Calu3 (cell line): ENCODE measurements around the gene FFAR3. TPM values are rescaled to one million over a fixed set of nuclear protein-coding genes. Genes with fewer than 3 reads are reported as not detected.

Source experiments
- BruUV-seq: library from RNA; stranded (reverse); fragments of 400-500 nt; replicated peaks from 2 replicates; lab custom pipeline; 2021; lab: Mats Ljungman, UMichigan
- CTCF ChIA-PET: fragments of 300-600 bp; sonication (Branson Sonifier 250); formaldehyde crosslinking; loops from one replicate; lab custom pipeline; 2022; ENCODE audit warnings: antibody characterized with exemption; lab: Charles Lee
- DNase-seq: peaks from one replicate; pipeline ENCODE4 v3.0.0; 2022
- H3K27ac Mint-ChIP-seq: one replicate; pipeline ENCODE4 v1.8.0; 2022; ENCODE audit warnings: mixed read lengths; ENCODE audit not compliant: unreplicated experiment
- H3K27me3 Mint-ChIP-seq: one replicate; pipeline ENCODE4 v1.8.0; 2022; ENCODE audit warnings: mixed read lengths; ENCODE audit not compliant: unreplicated experiment
- H3K36me3 Mint-ChIP-seq: one replicate; pipeline ENCODE4 v1.8.0; 2022; ENCODE audit warnings: mild to moderate bottlenecking, moderate library complexity, mixed read lengths; ENCODE audit not compliant: insufficient read depth, unreplicated experiment
- H3K4me1 Mint-ChIP-seq: one replicate; pipeline ENCODE4 v1.8.0; 2022; ENCODE audit warnings: mild to moderate bottlenecking, low read depth, mixed read lengths; ENCODE audit not compliant: unreplicated experiment
- H3K4me3 Mint-ChIP-seq: one replicate; pipeline ENCODE4 v1.8.0; 2022; ENCODE audit warnings: mild to moderate bottlenecking, low read depth, moderate library complexity, mixed read lengths; ENCODE audit not compliant: unreplicated experiment
- H3K9me3 Mint-ChIP-seq: one replicate; pipeline ENCODE4 v1.8.0; 2022; ENCODE audit warnings: low read depth, mixed read lengths; ENCODE audit not compliant: unreplicated experiment
- intact Hi-C: fragments of 100-400 bp; cut with micrococcal nuclease; formaldehyde crosslinking; loops from one replicate; pipeline ENCODE4 v1.10.0; 2022; ENCODE audit not compliant: unreplicated experiment
- total RNA-seq: library from RNA; stranded (reverse); gene quantifications from 2 replicates; pipeline ENCODE4 v1.2.3, GENCODE V29; 2022
- TF ChIP-seq, protein P1 (sequence below): fragments of 200-600 bp; IDR thresholded peaks from one replicate; pipeline ENCODE4 v1.8.0; 2022; ENCODE audit warnings: antibody characterized with exemption; ENCODE audit not compliant: unreplicated experiment

The FFAR3 gene
- total RNA-seq, 1 experiment from 2014 or later, result not detected

DNA sequence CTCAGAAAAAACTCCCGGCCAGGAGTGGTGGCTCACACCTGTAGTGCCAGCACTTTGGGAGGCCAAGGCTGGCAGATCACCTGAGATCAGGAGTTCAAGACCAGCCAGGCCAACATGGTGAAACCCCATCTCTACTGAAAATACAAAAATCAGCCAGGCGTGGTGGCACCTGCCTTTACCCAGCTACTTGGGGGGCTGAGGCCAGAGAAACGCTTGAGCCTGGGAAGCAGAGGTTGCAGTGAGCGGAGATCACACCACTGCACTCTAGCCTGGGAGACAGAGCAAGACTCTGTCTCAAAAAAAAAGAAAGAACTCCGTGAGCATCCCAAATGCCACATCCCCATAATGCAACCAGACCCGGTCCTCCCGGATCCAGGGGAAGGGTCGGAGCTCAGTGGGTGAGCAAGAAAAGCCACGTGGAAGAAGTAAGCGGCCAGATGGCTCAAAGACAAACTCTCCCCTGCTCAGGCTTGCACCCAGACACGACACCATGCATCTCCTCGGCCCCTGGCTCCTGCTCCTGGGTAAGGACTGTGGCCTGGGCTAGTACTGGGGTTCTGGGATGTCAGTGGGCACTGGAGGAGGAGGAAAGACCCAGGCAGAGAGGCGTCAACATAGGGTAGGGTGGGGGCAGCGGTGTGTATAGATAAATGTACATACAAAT is 26.6 kb upstream of the FFAR3 start:
- no peaks in the 10 kb centered on the region for H3K9me3 Mint-ChIP-seq
- BruUV-seq, result no TSS peak
- CTCF ChIA-PET, result no interaction called here

DNA sequence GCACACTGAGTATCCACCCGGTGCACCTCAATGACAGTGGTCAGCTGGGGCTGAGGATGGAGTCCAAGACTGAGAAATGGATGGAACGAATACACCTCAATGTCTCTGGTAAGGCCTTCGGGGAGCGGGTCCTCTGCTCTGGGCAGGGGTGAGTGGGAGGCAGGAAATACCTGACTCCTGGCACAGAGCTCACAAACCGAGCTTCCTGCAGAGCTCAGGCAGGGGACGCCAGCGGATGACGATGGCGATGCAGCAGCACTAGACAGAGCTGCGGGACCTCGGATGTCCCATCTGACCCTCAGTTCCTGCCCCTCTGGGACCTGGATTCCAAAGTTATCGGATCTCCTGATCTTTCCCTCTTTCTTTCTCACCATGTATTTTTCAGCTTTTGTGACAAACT is 25.4 kb upstream of the FFAR3 start:
- BruUV-seq, result no TSS peak
- no peak overlapping the region for H3K27ac Mint-ChIP-seq
- H3K9me3 Mint-ChIP-seq, result no peaks in the 10 kb centered on the region
- DNase-seq, result no peak
- no peaks in the 10 kb centered on the region for H3K4me1 Mint-ChIP-seq
- H3K27me3 Mint-ChIP-seq, result peaks cover 9% of the 10 kb centered on the region
- TF ChIP-seq, protein P1, sequence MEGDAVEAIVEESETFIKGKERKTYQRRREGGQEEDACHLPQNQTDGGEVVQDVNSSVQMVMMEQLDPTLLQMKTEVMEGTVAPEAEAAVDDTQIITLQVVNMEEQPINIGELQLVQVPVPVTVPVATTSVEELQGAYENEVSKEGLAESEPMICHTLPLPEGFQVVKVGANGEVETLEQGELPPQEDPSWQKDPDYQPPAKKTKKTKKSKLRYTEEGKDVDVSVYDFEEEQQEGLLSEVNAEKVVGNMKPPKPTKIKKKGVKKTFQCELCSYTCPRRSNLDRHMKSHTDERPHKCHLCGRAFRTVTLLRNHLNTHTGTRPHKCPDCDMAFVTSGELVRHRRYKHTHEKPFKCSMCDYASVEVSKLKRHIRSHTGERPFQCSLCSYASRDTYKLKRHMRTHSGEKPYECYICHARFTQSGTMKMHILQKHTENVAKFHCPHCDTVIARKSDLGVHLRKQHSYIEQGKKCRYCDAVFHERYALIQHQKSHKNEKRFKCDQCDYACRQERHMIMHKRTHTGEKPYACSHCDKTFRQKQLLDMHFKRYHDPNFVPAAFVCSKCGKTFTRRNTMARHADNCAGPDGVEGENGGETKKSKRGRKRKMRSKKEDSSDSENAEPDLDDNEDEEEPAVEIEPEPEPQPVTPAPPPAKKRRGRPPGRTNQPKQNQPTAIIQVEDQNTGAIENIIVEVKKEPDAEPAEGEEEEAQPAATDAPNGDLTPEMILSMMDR, result no peak
- intact Hi-C loops, result no loop called here
- CTCF ChIA-PET, result interaction anchor here (0.6 kb wide), 1 partner anchor 32 kb away, joined by 7 read pairs; no protein-coding TSS in a partner anchor
- no peak overlapping the region for H3K4me3 Mint-ChIP-seq
- no peaks in the 10 kb centered on the region for H3K36me3 Mint-ChIP-seq

More for the DNA sequence above, 26.6 kb upstream of the FFAR3 start:
- Mint-ChIP-seq H3K4me3 (no peak overlapping the region), H3K4me1 (no peaks in the 10 kb centered on the region), H3K27ac (no peak overlapping the region), H3K36me3 (no peaks in the 10 kb centered on the region), H3K27me3 (no peaks in the 10 kb centered on the region)
- TF ChIP-seq, protein P1, result no peak
- no peak for DNase-seq
- intact Hi-C loops, result no loop called here

DNA sequence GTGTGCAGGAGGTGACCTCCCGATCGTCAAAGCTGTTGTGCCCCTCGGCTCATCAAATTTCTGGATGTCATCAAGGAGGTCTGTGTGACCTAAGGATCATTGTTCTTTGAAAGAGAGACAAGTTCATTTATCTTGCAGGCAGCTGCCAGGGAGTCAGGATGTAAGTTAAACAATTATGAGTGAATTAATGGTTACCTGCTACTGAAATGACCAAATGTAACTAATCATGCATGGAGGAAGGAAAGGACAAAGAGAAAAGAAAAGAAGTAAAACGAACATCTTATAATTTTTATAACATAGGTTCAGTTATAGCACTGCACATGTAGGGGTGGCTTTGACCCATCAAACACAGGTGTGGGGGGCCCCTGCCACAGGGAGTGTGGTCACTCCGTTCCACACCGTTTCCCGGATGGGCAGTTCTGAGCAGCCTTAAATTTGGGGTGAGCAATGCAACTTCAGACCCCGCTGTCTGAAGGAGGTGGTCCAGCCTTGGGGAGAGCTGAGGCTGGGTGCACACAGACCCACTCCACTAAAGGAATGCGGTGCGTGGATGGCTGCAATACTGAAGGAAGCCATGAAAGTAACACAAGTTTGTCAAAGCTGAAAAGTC is 24.0 kb upstream of the FFAR3 start:
- Mint-ChIP-seq H3K4me3 (no peak overlapping the region), H3K4me1 (no peaks in the 10 kb centered on the region), H3K36me3 (no peaks in the 10 kb centered on the region), H3K27ac (no peak overlapping the region), H3K9me3 (no peaks in the 10 kb centered on the region), H3K27me3 (peaks cover 14% of the 10 kb centered on the region)
- DNase-seq, result no peak
- BruUV-seq, result no TSS peak
- TF ChIP-seq, protein P1, result no peak
- CTCF ChIA-PET, result no interaction called here
- intact Hi-C loops, result no loop called here

DNA sequence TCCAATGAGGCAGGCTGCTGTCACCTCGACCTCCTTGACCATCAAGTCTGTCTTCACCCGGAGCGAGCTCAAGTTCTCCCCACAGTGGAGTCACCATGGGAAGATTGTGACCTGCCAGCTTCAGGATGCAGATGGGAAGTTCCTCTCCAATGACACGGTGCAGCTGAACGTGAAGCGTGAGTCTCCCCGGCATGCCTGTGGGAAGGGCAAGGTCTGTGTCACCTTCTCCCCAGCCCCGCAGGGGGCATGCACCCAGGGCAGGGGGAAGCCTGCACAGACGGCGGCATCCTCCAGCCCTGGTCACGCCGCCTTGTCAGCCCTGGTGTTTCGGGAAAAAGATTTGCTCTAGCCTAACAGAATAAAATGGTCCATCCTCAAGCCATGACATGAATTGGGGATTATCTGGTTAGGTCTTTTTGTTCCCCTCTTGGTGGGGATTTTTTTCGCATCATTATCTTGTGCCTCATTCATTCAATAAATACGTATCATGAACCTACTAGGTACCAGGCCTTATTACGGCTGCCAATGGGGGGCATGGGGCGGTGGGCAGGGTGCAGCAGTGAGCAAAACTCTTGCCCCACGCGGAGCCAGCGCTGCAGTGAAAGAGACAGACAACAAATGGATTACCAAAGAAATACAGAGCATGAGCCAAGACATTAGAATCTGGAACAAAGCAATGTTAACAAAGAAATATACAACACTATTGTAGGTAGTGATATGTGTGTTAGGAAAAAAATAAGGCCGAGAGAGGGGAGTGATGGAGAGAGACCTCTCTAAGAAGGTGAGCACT is 21.9 kb upstream of the FFAR3 start:
- CTCF ChIA-PET, result no interaction called here
- Mint-ChIP-seq H3K36me3 (no peaks in the 10 kb centered on the region), H3K27me3 (peaks cover 14% of the 10 kb centered on the region), H3K4me3 (no peak overlapping the region), H3K4me1 (no peaks in the 10 kb centered on the region), H3K27ac (no peak overlapping the region), H3K9me3 (no peaks in the 10 kb centered on the region)
- intact Hi-C loops, result no loop called here
- BruUV-seq, result no TSS peak
- no peak for DNase-seq
- TF ChIP-seq, protein P1, result no peak
